HG03469 (cell line): Measurements from ENCODE around the gene RUFY1.
"Not testable (repeated sequence)": the region's sequence is repeated elsewhere in the genome, so short reads cannot be mapped to it uniquely, and the experiment has no call there.

Source experiments
- ATAC-seq: cut with Tn5 transposase; IDR thresholded peaks from one replicate; pipeline ENCODE4 v1.9.1; 2021; ENCODE audit warnings: mild to moderate bottlenecking, moderate library complexity, moderate number of reproducible peaks; ENCODE audit not compliant: unreplicated experiment

Gene RUFY1

DNA sequence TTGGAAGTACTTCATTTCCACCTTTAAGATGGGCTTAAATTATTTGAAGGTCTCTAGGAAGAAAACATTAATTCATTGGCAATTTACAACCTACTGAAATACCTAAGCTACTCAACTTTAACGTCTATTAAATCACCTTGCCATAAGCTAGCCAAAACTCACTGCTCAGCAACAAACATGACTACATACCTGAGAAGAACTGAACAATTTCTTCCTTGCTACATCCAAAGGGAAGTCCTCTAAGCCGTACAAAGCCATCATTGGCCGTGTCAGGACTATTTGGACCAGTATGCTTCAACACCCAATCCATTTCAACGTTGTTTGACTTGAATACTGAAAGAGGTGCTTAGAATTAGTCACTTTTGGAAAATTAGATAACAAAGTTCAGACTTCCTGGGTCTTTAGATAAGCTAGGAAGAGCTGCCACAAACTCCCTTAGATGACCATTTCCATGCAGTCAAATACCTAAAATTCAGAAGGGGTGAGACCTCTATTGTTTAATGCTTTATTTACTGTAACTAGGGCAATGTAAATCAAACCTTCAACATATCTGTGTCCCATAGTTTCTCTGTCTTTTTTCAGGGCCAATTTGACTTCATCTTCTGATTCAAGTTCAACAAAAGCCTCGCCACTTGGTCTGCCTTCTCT is 70.5 kb downstream of the RUFY1 start:
- no peak for ATAC-seq

DNA sequence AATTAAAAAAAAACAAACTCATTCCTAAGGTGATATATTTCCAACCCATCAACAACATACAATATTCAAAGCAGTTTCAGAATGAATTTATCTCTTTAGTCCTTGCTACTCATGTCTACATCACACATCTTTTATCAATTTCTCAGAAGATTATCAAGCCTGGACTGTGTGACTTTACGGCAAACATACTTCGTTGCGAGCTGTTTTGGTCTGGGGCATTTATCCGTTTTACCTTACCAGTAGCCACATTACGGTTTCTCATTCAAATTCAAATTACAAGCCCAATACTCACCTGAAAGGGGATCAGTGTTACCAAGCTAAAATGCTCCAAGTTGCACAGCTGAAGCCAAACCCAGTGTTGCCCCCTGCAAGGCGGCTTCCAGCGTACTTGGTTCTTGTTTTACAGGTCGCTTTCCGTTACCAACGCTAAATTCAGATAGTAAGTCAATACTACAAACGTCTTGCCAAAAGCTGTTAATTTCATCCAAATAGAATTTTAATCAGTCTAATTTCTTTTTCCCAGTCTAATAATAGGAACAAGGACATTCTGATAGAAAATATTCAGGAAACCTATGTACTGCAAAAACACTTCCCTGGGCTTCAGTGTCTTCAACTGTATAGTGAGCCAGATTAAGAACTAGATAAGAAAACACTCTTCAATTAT is 71.3 kb downstream of the RUFY1 start:
- no peak for ATAC-seq

DNA sequence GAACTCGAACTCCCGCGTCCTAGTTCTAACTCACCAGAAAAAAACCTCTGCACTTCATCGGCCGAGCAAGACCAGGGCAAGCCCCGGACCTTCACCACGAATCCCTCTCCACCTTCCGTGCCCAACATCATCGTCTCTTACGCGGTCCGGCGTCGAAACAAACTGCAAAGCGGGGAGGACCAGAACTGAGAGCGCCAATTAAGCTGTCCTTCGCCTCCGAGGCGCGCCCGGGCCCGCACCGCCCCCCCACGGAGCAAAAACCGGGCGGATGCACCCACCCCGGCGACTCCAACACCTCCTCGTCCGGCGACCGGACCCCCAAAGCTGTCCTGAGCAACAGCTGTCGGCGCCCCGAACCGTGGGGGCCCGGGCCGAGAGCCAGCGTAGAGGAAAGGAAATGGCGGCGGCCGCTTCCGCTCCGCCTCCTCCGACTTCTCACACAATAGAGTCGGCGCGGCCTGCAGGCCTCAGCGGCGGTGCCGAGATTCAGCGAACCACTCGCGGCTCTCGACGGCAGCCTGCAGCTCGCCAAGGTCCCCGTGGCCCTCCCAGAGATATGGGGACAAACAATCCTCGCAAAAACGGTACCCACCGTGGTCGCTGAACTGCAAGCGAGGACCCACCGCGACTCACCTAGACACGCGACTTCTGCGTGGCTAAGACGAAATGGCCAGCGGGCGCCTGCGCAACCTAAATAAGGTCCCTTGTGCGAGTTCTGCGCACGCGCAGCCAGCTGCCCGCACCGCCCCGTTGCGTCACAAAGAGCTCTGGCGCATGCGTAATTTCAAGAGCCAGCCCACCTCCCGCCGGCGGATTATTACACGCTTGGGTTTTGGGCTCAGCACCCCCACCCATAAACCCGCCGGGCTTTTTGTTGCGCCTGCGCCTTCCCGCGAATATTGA is 72.9 kb downstream of the RUFY1 start, which contains the start of gene HNRNPH1:
HNRNPH1 (minus strand) TSS at position 669 of the 903 bp plus-strand sequence; CDS start at position 131, 538 bp downstream.
- peak; percentile 56 for ATAC-seq

DNA sequence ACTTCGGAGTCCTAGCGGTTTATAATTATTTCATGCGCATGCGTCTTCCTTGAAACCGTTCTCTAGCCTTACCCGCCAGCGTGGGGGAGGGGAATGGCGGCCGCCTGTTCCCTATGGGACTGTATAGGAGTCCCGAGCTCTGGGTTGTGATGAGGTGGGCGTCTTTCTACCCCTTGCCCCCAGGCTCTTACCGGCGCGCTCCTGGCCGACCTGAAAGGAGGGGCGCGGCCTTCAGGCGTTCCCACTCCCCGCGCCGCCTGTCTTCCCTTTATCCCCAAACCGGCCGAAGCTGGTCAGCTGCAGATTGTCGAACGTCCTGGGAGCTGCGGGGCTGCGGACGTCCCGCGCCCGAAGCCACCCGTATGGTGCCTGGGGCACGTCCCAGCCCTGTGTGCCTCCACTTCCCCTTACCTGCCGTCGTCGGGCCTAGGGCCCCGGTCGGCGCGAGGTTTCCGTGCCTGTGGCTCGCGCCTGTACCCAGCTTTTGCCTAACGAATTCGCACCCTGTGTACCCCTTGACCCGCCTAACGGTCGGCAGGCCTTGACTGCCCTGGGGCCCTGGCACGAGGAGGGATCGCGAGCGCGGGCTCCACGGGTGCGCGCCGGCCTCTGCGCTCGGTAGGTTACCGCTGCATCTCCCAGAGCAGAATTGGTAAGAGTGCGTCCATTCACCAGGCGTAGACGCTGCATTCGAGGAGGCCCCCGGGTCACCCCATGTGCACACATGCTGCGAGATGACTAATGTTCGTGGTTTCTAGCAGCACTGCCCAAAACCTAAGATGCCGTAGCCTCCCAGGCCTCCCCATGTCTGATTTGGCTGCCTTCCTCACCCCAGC is 73.8 kb downstream of the RUFY1 start:
- peak; percentile 6 for ATAC-seq

DNA sequence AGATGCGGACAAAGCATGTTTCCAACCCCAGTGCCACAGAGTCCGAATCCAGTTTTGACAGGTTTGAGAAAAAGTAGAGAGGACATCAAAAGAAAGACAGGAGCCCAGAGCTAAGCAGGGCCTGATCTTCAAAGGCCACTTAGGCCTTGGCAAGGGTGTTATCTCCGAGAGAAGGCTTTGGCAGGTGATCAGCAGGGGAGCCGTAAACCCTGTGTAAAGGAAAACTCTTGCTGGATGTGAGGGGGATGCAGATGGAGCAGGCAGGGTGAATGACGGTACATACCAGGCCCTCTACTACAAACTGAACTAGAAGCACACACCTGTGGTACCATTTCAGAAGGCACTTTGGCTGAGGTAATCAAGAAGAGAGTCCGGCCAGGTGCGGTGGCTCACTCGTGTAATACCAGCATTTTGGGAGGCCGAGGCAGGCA is 74.5 kb downstream of the RUFY1 start:
- no peak for ATAC-seq

DNA sequence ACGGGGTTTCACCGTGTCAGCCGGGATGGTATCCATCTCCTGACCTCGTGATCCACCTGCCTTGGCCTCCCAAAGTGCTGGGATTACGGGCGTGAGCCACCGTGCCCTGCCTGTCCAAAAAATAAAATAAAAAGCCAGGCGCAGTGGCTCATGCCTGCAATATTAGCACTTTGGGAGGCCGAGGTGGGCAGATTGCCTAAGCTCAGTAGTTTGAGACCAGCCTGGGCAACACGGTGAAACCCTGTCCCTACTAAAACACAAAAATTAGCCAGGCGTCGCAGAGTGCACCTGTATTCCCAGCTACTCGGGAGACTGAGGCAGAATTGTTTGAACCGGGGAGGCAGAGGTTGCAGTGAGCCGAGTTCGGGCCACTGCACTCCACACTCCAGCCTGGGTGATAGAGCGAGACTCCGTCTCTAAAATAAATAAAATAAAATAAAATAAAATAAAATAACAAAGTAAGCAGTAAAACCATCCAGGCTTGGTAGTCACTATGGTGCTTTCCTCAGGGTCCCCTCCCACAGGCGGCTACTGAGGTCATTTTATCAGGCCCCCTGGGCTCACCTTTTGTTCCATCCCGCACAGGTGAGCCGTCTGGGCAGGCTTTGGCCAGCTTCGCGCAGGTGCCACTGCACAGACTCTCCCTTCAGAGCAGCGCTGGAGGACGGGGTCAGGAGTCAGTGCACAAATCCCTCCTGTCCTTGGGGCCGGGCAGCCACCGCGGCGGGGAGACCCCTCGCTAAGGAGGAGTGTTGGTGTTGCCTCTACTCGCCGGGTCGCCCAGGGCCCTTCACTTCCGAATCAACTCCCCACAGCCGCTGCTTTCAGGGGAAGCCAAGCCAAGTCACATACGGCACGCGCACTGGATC is 83.4 kb downstream of the RUFY1 start:
- peak; percentile 20 for ATAC-seq

DNA sequence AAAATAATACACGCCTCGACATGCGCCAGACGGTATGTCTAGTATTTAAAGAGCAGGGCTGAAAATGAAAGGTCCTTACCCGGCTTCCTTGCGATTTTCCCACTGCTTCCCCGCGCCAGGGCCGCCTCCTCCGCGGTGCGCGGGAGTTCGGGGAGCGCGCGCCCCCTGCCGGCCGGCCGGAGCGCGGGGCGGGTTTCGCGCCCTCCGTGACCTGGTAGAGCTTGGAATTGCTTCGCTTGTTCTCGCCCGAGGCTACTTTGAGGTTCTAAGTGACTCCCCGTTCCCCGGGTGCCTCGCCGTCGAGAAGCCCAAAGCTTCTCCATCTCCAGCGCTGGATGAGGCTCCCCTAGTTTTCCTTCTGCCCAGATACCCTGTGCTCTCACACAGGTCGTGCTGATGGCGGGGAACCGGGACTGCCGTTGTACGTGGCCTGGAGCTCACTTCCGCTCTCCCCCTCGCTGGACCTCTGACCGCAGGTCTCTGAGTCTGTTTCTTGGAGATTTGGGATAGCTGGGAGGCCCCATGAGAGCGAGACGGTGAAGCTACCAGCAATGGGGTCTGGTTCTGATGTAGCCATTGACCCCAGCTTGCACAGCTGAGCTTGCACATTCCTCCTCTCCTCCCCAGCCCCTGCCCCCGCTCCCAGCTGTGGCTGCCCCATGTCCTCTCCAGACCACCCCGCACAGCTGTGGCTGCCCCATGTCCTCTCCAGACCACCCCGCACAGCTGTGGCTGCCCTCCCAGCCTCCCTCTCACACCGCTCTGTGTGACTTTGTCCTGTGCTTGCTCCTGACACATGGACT is 84.2 kb downstream of the RUFY1 start:
- peak; percentile 82 for ATAC-seq

DNA sequence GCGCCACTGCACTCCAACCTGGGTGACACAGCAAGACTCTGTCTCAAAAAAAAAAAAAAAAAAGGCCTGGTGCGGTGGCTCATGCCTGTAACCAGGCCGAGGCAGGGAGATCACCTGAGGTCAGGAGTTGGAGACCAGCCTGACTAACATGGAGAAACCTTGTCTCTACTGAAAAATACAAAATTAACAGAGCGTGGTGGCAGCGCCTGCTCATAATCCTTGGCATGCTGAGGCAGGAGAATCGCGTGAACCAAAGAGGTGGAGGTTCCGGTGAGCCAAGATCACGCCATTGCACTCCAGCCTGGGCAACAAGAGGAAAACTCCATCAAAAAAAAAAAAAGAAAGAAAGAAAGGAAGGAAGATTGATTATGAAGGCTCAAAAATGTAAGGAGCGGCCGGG is 88.9 kb downstream of the RUFY1 start:
- ATAC-seq, result not testable (repeated sequence)

DNA sequence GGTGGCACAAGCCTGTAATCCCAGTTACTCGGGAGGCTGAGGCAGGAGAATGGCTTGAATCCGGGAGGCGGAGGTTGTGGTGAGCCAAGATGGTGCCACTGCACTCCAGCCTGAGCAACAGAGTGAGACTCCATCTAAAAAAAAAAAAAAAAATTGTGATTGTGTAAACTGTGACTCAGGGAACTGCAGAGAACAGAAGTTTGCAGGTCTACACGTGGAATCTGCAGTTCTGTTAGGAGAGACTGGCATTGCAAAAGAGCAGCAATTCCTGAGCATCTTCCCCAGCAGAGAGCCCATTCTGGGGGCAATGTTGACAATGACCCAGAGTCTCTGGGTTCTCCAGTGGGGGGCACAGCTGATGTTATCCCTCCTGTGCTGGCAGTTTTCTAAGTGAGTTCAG is 91.4 kb downstream of the RUFY1 start:
- ATAC-seq, result not testable (repeated sequence)

DNA sequence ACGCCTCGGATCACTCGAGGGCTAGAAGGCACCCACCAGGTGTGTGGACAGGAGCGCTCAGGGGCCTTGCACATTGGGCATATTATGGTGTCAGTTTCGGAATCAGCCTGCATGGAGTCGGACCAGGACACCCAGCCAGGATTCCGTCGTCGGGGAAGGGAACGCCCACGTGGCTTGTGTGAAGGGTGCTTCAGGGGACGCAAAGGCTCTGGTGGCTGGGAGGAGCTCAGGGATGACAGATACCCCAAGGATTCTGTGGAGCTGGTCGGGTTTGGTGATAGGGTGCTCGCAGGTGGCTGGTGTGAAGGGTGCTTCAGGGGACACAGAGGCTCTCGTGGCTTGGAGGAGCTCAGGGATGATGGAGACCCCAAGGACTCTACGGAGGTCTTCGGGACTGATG is 92.3 kb downstream of the RUFY1 start:
- not testable (repeated sequence) for ATAC-seq

DNA sequence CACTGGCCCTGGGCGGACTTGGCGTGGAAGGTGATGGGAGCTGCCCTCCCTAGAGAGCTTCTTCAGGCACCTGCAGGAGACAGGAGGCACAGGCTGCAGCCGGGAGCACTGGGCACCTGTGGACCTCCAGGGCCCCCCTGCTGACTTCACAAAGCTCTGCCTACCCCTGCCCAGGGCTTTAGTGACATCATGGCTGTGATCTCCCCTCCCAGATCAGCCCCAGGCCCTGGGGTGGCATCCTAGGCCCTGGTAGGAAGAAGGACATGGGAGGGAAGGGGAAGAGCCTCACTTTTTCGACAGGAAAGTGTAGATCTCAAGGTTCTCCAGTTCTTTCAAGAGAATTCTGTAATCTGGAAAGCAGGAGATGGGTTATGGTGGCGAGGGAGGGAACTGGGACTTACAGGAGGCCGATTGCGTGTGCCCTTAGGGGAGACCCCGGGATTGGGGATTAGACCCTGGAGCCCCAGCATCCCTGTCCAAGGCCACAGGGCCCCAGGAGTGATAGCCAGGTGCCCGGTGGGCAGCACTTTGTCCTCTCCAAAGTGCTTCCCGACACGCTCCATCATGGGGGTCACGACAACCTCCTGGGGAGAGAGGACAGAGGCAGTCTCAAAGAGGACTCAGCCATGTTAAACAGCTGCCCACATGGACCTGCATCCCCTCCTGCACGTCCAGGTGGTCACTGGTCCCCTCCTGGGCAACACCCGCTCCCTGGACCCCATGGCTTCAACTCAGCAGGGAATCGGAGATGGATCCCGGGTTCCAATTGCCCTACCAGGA is 93.0 kb downstream of the RUFY1 start:
- ATAC-seq, result not testable (repeated sequence)

DNA sequence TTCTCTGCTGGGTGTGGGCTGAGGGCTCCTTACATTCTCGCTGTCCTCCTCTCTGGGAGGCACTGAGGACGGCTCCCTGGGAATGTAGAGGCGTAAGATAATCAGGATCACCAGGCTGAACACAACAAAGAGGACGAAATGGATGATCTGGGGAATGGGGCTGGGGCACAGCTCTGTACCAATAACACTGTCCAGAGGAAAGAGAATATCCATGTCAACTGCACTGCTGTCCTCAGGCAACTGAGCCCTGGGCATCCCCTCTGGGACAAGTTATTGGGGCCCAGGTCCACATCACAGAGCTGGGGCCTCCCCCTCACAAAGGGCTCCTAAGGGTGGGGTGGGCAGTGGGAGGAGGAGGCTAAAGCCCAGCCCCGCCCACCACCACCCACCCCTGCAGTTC is 94.4 kb downstream of the RUFY1 start:
- ATAC-seq, result not testable (repeated sequence)

DNA sequence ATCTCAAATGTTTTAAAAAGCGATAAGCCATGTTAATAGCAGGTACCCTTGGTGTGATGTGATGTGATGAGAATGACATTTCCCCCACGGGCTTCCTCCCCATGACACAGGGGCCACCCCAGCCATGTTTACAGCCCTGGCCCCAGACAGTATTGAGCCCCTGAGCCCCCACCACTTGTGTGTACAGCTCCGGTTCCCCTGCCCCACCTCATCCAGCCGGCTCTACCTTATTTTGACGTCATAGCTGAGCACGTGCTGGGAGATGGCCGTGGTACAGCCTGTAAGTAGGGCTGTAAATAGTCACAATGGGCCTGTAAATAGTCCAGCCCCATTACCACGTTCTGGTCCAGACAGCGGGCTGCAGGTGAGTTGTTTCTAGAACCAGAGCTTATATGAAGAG is 98.1 kb downstream of the RUFY1 start:
- no peak for ATAC-seq

DNA sequence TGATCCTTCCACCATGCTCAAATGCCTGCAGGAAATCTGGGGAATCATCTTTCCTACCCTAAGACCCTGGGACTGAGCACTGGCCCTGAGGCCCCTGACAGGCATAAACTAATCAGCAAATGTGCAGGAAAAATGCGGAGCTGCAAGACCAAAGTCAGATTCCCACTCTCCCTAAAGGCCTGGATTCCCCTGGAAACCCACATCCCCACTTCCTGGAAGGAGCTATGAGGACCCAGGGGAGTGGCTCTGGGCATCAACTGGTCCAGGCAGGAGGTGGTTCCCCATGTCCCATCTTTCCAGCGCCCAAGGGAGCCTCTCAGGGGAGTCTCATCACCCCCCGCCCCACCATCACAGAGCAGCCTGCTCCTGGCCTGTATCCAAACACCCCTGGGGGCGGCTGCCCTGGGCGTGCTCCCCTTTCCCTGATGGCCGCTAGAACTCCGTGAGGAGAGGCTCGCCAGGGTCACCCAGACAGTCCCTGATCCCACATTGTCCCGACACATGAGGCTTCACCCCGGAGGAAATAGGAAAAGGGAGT is 98.9 kb downstream of the RUFY1 start:
- not testable (repeated sequence) for ATAC-seq

DNA sequence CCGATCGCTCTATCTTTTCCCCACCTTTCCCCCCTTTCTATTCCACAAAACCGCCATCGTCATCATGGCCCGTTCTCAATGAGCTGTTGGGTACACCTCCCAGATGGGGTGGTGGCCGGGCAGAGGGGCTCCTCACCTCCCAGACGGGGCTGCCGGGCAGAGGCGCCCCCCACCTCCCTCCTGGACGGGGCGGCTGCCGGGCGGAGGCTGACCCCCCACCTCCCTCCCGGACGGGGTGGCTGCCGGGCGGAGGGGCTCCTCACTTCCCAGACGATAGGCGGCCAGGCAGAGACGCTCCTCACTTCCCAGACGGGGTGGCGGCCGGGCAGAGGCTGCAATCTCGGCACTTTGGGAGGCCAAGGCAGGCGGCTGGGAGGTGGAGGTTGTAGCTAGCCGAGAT is 99.9 kb downstream of the RUFY1 start:
- not testable (repeated sequence) for ATAC-seq

DNA sequence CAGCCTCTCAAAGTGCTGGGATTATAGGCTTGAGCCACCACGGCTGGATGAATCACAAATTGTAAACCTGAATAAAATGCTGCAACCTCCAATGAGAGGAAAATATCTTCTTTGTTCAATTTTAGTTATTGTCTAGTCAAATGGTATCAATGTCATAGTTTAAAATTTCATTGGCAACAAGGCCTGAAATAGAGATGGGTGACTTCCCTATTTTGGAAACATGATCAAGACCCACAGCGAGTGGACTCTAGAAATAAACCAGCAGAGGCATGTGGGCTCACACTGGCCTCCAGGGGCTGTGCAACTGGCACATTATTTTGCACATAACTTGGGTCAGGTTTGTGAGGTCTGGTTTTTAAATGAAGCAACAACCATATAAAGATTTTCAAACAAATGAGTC is 102.8 kb downstream of the RUFY1 start:
- not testable (repeated sequence) for ATAC-seq

DNA sequence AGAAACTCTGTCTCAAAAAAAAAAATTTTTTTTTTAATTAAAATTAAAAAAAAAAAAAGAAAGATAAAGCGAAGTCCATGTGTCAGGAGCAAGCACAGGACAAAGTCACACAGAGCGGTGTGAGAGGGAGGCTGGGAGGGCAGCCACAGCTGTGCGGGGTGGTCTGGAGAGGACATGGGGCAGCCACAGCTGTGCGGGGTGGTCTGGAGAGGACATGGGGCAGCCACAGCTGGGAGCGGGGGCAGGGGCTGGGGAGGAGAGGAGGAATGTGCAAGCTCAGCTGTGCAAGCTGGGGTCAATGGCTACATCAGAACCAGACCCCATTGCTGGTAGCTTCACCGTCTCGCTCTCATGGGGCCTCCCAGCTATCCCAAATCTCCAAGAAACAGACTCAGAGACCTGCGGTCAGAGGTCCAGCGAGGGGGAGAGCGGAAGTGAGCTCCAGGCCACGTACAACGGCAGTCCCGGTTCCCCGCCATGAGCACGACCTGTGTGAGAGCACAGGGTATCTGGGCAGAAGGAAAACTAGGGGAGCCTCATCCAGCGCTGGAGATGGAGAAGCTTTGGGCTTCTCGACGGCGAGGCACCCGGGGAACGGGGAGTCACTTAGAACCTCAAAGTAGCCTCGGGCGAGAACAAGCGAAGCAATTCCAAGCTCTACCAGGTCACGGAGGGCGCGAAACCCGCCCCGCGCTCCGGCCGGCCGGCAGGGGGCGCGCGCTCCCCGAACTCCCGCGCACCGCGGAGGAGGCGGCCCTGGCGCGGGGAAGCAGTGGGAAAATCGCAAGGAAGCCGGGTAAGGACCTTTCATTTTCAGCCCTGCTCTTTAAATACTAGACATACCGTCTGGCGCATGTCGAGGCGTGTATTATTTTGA is 107.2 kb downstream of the RUFY1 start:
- ATAC-seq, result not testable (repeated sequence)
